Kidney epithelial cell (primary cell): ENCODE data around the gene ELAVL2. TPM values are rescaled to one million over a fixed set of nuclear protein-coding genes. Genes with fewer than 3 reads are reported as not detected.

Source experiments
- DNase-seq: peaks from one replicate; pipeline ENCODE4 v3.0.0-alpha.2; 2010; ENCODE audit warnings: low read depth
- H3K27me3 ChIP-seq: 2 replicates; pipeline ENCODE4 v1.6.0; 2011; ENCODE audit warnings: low read length; ENCODE audit not compliant: control insufficient read depth, insufficient read depth
- H3K36me3 ChIP-seq: 2 replicates; pipeline ENCODE4 v1.5.1; 2011; ENCODE audit warnings: low read length; ENCODE audit not compliant: control insufficient read depth, insufficient read depth
- H3K4me3 ChIP-seq: 2 replicates; pipeline ENCODE4 v1.5.1; 2011; ENCODE audit warnings: low read depth, mild to moderate bottlenecking, control low read depth, low read length
- total RNA-seq: library from RNA; depleted of rRNA; stranded (reverse); fragments of >200 nt; gene quantifications from 2 replicates; pipeline ENCODE4 v1.2.3, GENCODE V29; 2015
- TF ChIP-seq, protein P1 (sequence below): IDR thresholded peaks from 2 replicates; pipeline ENCODE4 v1.5.1; 2011; ENCODE audit warnings: mild to moderate bottlenecking, moderate library complexity, low read length, control low read depth, inconsistent platforms; ENCODE audit not compliant: insufficient read depth, poor library complexity, severe bottlenecking

ELAVL2 gene
- total RNA-seq, 1 donor from 2014 or later, result 0.92 TPM

DNA sequence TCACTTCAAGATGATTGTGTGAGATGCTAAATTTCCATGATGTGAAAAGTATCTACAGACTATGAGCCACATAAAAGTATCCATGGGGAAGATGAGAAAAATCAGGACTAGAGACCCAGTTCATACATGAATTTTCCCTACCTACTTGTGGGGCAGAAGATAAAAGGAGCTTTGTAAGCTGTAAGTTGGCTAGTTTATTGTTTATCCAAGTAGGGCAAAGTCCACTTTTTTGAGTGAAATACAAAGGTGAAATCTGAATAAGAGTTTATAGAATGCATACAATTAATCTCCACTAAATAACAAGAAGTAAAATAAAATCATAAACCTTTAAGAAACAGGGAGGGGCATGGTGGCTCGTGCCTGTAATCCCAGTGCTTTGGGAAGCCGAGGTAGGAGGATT lies 160.4 kb downstream of the ELAVL2 start:
- Histone ChIP-seq H3K36me3 (no peaks in the 10 kb centered on the region), H3K4me3 (no peak overlapping the region), H3K27me3 (no peaks in the 10 kb centered on the region)
- TF ChIP-seq, protein P1, sequence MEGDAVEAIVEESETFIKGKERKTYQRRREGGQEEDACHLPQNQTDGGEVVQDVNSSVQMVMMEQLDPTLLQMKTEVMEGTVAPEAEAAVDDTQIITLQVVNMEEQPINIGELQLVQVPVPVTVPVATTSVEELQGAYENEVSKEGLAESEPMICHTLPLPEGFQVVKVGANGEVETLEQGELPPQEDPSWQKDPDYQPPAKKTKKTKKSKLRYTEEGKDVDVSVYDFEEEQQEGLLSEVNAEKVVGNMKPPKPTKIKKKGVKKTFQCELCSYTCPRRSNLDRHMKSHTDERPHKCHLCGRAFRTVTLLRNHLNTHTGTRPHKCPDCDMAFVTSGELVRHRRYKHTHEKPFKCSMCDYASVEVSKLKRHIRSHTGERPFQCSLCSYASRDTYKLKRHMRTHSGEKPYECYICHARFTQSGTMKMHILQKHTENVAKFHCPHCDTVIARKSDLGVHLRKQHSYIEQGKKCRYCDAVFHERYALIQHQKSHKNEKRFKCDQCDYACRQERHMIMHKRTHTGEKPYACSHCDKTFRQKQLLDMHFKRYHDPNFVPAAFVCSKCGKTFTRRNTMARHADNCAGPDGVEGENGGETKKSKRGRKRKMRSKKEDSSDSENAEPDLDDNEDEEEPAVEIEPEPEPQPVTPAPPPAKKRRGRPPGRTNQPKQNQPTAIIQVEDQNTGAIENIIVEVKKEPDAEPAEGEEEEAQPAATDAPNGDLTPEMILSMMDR, result no peak
- DNase-seq, result no peak

DNA sequence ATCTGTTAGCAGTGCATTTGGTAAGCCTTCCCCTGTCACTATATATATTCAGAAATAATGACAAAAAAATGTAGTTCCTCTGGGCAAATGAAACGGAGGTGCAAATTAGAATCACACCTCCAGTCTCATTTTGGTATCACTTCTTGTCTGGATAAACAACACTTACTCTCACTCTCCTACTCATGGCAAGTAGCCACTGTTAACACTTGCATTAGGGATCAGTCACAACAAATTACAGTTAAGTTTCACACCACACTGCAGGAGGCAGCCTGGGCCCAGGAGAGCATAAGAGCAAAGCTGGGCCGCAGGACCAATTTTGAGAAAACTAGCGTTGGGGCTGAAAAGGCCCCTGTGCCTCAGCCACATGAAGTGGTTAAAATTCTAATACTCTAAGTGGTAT lies 161.0 kb downstream of the ELAVL2 start:
- H3K4me3 ChIP-seq, result no peak overlapping the region
- no peak for DNase-seq
- TF ChIP-seq, protein P1, result no peak
- no peaks in the 10 kb centered on the region for H3K36me3 ChIP-seq
- H3K27me3 ChIP-seq, result no peaks in the 10 kb centered on the region

GRCh38 chr9:23663946-23664345 lies 162.1 kb downstream of the ELAVL2 start:
- no peaks in the 10 kb centered on the region for H3K36me3 ChIP-seq
- TF ChIP-seq, protein P1, result no peak
- H3K4me3 ChIP-seq, result no peak overlapping the region
- no peak for DNase-seq
- H3K27me3 ChIP-seq, result no peaks in the 10 kb centered on the region

- Histone ChIP-seq H3K4me3 (no peak overlapping the region), H3K27me3 (no peaks in the 10 kb centered on the region), H3K36me3 (no peaks in the 10 kb centered on the region)
- no peak for DNase-seq
- TF ChIP-seq, protein P1, result no peak
Measured at GRCh38 chr9:23663536-23663935, 162.5 kb downstream of the ELAVL2 start.

- Histone ChIP-seq H3K36me3 (no peaks in the 10 kb centered on the region), H3K4me3 (no peak overlapping the region), H3K27me3 (no peaks in the 10 kb centered on the region)
- no peak for DNase-seq
- TF ChIP-seq, protein P1, result no peak
Measured at GRCh38 chr9:23663125-23663524, 162.9 kb downstream of the ELAVL2 start.

- no peak overlapping the region for H3K4me3 ChIP-seq
- H3K36me3 ChIP-seq, result no peaks in the 10 kb centered on the region
- DNase-seq, result no peak
- H3K27me3 ChIP-seq, result no peaks in the 10 kb centered on the region
- TF ChIP-seq, protein P1, result no peak
Measured at GRCh38 chr9:23662320-23662719, 163.7 kb downstream of the ELAVL2 start.
